NCI-H1694 treated with DMSO at 0.1 percent for 48 hours (cell line): ENCODE data around the gene TSPAN18.

ENCODE experiments used
- DNase-seq: peaks from one replicate; lab custom pipeline; 2025; lab: John Stamatoyannopoulos, UW

TSPAN18 gene

DNA sequence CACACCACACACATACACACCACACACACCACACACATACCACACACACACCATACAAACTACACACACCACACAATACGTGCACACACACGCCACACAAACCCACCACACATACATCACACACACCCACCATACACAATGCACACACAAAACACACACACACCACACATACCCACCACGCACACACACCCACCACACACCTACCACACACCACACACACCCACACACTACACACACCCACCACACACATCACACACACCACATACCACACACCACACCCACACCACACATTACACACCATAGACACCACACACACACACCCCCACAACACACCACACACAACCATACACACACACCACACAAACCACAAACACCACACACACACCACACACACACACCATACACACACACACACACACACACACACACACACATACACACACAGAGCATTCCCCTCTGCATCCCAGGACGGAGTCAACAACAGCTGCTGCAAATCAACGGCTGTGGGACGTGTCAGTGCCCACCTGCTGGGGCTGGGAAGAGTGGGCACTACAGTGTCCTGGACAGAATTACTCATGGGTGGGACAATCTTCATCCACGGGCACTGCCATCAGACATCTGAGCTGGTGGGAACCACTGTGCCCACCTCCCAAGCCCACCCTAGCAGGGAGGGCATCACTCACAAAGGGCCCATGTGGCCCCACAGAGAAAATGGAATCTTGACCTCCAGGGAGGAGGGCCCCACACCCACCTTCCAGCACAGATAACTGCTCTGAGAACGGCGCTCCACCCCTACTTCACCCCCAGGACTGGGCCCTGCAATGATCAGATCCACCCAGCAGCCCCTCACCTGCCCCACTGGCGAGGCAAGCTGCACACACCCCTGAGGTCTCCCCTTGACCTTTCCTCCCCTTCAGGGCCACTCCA, 215.5 kb downstream of the TSPAN18 start:
- no peak for DNase-seq

DNA sequence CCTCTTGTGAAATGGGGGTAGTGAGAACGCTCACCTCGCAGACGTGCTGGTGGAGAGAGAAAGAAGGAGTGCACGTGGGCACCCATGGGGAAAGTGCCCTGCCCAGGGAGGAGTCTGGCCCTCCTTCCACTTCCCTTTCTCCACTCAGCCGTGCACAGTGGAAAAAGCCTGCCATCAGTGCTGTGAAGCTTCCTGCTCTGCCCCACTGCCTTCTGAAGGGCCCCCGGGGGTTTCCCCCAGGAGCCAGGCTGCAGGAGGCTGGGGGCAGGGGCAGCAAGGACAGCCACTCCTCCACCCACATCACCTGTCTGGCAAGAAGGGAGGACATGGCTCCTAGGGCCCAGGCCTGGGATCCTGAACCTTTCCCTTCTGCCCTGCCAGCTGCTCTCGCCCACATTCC, 216.4 kb downstream of the TSPAN18 start:
- DNase-seq: no peak

DNA sequence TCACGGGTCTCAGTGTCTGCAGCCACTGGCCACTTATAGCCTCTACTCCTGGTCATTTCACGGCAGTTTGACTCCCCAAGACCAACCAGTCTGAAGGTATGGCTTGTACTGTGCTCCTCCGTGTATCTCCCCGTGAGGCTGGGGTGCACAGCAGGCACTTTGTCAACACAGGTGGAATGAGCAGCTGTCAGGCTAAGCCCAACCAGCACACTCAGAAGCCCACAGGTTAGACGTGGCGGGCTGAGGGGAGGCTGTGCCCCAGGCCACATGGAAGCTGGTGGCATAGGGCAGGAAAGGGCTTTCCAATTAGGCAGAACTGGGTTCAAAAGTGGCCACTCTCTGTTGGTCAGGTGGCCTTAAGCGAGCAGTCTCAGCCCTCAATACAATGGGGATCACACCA, 216.9 kb downstream of the TSPAN18 start:
- peak; percentile 25 for DNase-seq

DNA sequence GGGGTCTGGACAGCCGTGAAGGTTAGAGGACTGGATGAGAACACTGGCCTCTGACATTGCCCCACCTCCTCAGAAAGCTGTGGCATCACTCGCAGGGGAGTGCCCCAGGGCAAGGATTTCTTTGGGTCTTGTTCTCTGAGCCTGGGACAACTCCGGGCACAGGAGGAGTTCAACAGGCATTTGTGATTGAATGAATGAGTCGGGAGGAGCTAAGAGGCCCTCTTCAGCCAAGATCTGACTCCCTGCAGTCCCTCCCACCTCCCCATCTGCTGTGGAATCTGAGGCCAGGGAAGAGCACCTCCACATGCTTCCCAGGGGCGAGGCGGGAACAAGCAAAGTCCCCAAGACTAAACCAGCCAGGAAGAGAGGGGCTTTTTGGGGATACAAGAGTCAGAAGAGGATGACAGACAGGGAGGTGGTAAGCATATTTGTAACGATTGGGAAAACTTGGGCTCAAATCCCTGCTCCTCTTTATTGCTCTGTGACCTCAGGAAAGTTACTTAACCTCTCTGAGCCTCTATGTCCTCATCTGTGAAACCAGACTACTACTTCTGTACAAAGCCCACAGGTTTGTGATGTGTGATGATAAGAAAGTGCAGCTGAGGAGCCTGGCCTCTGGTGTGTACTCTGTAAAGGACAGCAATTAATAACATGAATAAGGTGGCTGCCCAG, 217.6 kb downstream of the TSPAN18 start:
- no peak for DNase-seq

DNA sequence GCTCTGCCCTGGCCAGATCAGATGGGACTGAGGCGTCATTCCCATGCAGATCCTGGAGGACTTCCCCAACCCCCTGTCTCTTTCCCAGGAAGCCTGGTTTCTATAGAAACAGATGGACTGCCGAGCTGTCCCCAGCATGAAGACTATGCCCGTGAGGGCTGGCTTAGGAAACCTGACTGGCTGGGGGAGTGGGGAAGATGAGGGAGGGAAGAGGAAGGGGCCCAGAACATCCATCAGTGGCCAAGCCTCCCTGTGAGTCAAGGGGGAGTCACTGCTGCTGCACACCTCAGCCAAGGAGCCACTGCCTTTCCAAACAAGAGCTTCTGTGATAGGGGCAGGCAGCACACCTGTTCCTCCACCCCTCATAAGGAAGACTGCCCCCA, 218.1 kb downstream of the TSPAN18 start:
- no peak for DNase-seq

DNA sequence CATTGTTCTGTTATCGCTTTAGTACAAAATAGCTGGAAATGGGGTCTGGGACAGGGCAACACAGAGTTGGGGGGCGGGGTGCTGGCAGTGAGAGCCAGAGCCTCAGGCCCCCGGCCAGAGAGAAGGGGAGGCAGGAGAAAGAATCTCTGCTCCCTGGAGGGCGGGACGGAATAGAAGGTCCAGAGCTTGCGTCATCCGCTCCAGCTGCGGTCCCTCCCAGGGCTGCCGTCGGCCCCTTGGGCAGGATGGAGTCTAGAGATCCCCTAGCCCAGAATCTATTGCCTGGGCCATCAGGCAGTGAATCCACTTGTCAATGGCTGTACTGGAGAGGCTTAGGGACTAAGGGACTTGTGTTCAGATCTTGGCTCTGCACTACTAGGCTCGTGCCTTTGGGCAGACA, 218.9 kb downstream of the TSPAN18 start:
- DNase-seq: no peak

- no peak for DNase-seq
Observed at GRCh38 chr11:44946263-44946662, 219.5 kb downstream of the TSPAN18 start.

DNA sequence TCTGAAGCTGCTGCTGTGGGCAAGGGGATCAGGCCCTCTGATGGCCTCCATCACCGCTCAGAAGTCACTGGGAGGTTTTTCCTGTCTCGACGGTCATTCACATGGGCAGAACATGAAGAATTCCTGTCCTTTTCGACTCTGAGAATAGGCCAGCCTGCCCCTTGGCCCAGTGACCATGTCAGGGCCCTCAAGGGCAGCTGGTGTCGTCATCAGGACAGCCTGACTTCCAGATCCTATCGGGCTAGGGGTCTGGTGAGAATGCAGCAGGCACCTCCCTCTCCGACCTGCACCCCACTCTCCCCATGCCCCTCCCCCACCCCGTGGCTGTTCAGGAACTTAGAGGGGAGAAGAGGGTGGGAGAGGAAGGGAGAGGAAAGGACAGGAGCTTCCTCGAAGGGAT, 220.4 kb downstream of the TSPAN18 start:
- DNase-seq: no peak

DNA sequence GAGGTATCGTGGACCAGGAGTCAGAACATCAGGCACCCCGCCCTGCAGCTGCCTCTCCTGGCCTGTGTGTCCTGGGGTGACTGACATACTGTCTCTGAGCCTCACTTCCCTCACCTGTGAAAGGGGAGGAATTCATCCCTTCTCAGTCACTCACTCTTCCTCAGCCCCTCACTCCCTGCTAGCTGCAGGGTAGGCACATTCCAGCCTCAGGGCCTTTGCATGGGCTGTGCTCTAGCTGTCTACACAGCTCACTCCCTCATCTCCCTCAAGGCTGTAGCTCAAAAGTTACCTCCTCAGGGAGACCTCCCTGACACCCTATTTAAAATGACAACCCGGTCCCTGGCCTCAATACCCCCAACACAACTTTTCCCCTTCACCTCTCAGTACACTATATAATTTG, 221.4 kb downstream of the TSPAN18 start:
- no peak for DNase-seq

DNA sequence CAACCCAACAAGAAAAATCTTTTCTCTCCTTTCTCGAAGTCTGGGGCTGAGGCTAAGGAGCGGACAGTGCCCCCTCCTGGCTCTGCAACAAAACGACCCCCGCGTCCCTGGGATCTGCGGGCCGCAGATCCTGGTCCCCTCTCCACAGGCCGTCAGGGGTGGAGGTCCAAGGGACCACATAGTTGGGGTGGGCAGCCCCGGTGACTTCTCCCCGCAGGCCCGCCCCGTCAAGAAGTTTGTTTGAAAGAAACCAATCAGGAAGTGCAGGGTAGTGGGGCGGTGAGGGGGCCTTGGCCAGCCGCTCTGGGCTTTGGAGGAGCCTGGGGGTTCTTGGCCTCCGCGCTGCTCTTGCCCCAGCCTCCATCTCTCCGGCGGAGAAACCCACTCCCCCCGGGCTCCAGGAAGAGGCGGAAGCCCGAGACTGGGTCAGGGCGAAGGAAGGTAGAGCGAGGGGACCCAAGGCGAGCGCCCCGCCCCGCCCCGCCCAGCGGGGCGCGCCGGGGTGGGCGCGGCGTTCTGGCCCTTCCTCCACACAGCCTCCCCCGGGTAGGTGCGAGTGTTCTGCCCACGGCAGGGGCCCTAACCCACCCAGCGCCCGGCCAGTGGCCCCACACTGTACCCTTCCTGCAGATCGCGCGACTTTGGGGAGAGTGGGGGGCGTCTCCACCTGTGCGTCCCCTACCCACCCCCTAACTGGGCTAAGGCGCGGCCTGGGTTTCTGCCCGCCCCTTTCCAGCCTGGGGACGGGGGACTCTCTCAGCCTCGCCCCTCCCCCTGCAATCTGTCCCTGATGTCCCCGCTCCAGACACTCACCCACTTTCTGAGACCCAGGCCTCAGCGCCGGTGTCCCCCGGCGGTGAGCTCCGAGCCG, 222.6 kb downstream of the TSPAN18 start:
- DNase-seq: peak; percentile 64

DNA sequence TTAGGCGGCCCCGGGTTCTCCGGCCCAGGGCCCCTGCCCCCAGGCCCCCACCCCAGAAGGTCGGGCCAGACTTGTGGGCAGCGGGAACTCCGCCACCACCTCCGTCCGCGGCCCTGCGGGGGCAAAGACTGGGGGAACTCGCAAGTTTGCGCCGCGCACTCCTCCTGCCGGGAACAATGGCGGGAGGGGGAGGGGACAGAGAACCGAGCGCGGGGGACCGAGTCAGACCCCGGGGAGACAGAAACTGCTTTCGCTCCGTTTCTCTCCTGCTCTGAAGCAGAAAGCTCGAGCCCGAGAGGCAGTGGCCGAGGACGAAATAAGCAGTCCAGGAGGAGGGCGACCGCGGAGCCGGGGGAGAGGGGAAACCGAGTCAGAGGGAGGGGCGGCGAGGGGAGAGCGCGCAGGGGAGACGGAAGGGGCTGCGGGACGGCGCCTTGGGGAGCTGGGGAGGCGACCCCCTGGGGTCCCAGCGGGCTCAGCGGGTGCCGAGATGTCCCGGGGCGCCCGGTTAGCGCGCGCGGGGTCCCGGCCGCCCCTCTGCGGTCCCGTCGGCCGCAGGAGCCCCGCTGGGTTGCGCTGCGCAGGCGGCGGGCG, 223.4 kb downstream of the TSPAN18 start:
- DNase-seq: no peak

- DNase-seq: peak; percentile 80
Observed at GRCh38 chr11:44950625-44951476, 224.1 kb downstream of the TSPAN18 start, which contains the start of gene TP53I11. TP53I11 (minus strand) TSS chr11:44950883; CDS start chr11:44938335, 12,548 bp downstream.

DNA sequence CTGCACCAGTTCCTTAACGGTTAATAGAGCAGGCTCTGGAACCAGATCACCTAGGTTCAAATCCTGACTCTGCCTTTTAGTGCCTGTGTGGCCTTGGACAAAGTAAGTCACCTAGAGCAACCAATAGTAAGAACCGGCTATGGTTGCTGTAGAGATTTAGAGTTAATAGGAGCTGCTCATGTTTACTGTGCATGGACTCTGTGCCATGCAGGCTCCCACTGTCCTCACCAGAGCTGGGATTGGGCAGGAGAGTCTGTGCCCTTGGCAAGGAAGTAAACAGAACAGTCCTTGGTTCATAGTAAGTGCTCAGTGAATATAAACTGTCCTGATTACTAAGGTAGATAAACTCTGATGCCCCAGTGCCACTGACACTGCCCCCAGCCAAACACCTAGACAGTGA, 225.3 kb downstream of the TSPAN18 start:
- no peak for DNase-seq

DNA sequence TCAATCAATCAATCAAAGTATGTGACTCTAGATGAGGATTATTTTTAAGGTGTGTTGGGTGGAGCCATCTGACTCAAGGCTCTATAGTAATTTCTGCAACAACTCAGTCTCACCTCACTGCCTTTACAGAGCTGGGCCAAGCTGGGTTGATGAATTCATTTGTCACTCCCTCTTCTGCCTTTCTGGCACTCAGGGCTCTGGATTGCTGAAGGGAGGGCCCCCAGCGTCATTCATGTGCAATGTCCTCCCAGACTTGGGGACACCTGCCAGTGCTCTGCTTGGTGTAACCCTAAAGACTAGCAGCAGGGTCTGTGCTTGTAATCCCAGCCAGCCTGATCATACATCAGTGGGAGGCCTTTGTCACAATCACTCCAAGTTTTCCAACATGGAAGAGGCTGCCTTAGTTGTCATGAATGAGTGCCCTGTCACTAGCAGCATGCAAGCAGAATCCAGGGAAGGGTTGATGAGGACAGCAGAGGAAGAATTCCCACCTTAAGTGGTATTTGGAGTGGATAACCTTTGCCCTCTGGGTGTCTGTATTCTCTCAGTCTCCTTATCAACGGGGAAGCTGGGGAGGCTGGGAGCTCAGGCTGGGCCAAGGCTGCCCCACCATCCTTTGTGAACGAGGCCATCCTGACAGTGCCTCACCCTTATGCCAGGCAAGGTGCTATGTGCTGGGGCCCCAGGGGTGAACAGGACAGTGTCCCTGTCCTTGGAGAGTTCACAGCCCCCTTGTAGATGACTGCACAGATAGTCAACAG, 225.9 kb downstream of the TSPAN18 start:
- DNase-seq: no peak

DNA sequence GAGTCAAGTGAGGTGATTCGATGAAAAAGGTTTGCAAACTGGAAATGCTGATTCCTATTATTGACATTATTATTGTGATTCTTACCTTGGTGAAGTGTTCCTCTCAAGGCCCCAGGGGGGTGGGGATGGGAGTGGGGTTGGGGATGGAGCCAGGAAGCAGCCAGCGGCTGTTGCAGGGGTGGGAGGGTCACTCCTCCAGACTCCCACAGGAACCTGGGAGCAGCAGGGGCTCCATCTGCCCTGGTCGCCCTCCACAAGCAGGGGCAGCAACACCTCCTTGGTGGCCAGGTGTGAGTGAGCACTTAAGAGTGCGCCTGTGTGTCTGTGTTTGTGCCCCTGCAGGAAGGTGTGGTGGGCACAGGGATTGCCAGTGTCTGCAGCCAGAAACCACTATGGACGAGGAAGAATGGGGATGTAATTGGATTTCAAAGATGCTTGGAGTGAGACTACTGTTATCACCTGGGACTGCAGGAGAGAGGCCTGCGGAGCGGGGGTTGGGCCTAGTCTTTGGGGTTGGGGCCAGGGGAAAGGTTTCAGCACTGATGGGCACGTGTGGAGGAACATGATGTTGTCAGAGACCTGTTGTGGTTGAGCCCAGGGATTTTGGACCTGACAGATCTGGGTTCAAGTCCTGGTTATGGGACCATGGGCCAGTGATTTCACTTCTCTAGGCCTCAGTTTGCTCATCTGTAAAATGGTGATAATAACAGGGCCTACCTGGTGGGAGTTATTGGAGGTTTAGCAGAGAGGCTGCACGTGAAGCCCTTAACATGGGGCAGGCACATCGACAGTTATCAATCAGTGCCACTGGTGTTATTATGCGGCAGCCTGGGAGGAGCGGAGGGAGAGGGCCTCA, 227.5 kb downstream of the TSPAN18 start:
- no peak for DNase-seq

DNA sequence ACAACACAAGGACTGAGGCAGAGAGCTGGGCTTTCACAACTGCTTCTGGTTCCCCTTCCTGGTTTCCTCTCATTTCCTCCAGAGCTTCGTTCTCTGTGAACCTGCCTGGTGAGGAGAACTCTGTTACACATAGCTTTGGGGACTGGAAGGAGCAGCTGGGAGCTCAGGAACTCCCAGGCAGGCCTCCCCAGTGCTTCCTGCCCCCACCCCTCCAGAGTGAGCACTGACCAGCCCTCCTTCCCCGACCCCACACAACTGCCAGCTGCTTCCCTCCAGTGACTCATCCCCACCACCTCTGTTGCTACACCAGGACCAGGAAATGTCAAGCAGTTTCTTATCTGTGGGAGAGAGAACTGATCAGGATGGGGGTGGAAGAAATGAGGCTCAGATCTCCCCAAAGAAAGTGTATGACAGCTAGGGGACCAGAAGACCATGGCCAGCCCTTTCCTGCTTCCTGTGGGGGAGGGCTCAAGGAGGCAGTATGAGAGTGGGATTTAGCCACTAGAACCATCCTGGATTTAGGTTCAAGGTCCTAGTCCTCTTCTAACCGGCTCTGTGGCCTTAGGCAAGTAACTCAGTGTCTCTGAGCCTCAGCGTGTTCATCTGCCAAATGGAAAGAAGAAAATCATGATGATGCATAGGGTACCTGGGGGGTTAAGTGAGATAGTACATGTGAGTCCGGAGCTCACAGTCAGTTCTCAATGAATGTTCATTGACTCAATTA, 228.4 kb downstream of the TSPAN18 start:
- DNase-seq: no peak

DNA sequence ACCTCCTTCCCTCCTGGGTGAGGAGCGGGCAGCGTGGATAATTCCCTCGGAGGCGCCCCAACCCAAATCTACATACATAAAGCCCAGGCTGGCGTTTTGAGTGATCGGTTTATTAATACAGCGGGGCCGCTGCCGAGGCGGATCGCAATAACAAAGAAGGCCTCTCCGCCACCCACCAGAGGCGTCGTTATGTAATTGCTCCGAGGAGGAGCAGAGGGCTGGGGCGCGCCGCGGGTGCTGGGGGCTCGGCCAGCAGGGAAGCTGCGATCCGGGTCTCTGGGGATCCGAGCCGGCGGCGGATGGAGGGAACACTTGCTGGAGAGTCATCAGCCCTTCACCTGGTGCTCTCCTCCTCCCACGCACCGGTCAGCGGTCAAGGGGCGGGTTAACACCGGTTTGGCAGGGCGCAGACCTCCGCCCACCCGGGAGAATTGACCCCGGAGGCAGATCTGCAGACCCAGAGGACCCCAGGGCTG, 230.3 kb downstream of the TSPAN18 start:
- no peak for DNase-seq

- DNase-seq: peak; percentile 68
Observed at GRCh38 chr11:44957776-44958564, 231.2 kb downstream of the TSPAN18 start.
